Tibial nerve (tissue), 4 donors: Measurements from ENCODE around the gene RPL7L1.

ENCODE experiments used
- EP300 ChIP-seq, 2 donors: sonication (generic); formaldehyde crosslinking; IDR thresholded peaks; one replicate each; pipeline ENCODE4 v1.6.1; 2017; ENCODE audit warnings: antibody characterized with exemption in 2 of 2, mild to moderate bottlenecking in 1 of 2
- POLR2A ChIP-seq, 2 donors: fragments of 450-650 bp; IDR thresholded peaks; one replicate each; pipeline ENCODE4 v1.6.1; 2017; ENCODE audit warnings: antibody characterized with exemption in 2 of 2, mild to moderate bottlenecking in 2 of 2, moderate library complexity in 2 of 2
- TF ChIP-seq, protein P1 (sequence below), 5 experiments: fragments of 200-600 bp in 3 of 5; fragments of 450-650 bp in 2 of 5; sonication (generic) in 3 of 5; IDR thresholded peaks; one replicate each; pipeline ENCODE4 v1.5.1; 2016 to 2019; ENCODE audit warnings: antibody characterized with exemption in 5 of 5, mild to moderate bottlenecking in 3 of 5, moderate library complexity in 2 of 5

- TF ChIP-seq POLR2A (IDR thresholded peaks at IDR 0.05) (no peak), EP300 (IDR thresholded peaks at IDR 0.05) (no peak)
- TF ChIP-seq, protein P1, sequence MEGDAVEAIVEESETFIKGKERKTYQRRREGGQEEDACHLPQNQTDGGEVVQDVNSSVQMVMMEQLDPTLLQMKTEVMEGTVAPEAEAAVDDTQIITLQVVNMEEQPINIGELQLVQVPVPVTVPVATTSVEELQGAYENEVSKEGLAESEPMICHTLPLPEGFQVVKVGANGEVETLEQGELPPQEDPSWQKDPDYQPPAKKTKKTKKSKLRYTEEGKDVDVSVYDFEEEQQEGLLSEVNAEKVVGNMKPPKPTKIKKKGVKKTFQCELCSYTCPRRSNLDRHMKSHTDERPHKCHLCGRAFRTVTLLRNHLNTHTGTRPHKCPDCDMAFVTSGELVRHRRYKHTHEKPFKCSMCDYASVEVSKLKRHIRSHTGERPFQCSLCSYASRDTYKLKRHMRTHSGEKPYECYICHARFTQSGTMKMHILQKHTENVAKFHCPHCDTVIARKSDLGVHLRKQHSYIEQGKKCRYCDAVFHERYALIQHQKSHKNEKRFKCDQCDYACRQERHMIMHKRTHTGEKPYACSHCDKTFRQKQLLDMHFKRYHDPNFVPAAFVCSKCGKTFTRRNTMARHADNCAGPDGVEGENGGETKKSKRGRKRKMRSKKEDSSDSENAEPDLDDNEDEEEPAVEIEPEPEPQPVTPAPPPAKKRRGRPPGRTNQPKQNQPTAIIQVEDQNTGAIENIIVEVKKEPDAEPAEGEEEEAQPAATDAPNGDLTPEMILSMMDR (IDR thresholded peaks at IDR 0.05): no peak
Observed at GRCh38 chr6:42929821-42930360, 50.5 kb downstream of the RPL7L1 start.
